Testis (tissue), 2 donors: ENCODE measurements around the gene MAP1B.

Source experiments
- POLR2A ChIP-seq: fragments of 450-650 bp; IDR thresholded peaks from one replicate; pipeline ENCODE4 v1.6.1; 2017; ENCODE audit warnings: antibody characterized with exemption, mild to moderate bottlenecking, moderate library complexity
- TF ChIP-seq, protein P1 (sequence below), 3 experiments: fragments of 450-650 bp in 2 of 3; fragments of 200-600 bp in 1 of 3; sonication (generic) in 1 of 3; IDR thresholded peaks; one replicate each; pipeline ENCODE4 v1.5.1; 2016 to 2019; ENCODE audit warnings: antibody characterized with exemption in 3 of 3, mild to moderate bottlenecking in 2 of 3, moderate library complexity in 1 of 3

GRCh38 chr5:72233835-72234234 is 126.6 kb downstream of the MAP1B start:
- no peak for TF ChIP-seq POLR2A
- TF ChIP-seq, protein P1, sequence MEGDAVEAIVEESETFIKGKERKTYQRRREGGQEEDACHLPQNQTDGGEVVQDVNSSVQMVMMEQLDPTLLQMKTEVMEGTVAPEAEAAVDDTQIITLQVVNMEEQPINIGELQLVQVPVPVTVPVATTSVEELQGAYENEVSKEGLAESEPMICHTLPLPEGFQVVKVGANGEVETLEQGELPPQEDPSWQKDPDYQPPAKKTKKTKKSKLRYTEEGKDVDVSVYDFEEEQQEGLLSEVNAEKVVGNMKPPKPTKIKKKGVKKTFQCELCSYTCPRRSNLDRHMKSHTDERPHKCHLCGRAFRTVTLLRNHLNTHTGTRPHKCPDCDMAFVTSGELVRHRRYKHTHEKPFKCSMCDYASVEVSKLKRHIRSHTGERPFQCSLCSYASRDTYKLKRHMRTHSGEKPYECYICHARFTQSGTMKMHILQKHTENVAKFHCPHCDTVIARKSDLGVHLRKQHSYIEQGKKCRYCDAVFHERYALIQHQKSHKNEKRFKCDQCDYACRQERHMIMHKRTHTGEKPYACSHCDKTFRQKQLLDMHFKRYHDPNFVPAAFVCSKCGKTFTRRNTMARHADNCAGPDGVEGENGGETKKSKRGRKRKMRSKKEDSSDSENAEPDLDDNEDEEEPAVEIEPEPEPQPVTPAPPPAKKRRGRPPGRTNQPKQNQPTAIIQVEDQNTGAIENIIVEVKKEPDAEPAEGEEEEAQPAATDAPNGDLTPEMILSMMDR (IDR thresholded peaks at IDR 0.05), result no peak
